ENCODE measurements around the gene TFDP1. TPM values are rescaled to one million over a fixed set of nuclear protein-coding genes. Genes with fewer than 3 reads are reported as not detected.
"Not testable (repeated sequence)": the region's sequence is repeated elsewhere in the genome, so short reads cannot be mapped to it uniquely, and the experiment has no call there.

Gene TFDP1
- total RNA-seq, 1 experiment from 2014 or later: 49.6 TPM

DNA sequence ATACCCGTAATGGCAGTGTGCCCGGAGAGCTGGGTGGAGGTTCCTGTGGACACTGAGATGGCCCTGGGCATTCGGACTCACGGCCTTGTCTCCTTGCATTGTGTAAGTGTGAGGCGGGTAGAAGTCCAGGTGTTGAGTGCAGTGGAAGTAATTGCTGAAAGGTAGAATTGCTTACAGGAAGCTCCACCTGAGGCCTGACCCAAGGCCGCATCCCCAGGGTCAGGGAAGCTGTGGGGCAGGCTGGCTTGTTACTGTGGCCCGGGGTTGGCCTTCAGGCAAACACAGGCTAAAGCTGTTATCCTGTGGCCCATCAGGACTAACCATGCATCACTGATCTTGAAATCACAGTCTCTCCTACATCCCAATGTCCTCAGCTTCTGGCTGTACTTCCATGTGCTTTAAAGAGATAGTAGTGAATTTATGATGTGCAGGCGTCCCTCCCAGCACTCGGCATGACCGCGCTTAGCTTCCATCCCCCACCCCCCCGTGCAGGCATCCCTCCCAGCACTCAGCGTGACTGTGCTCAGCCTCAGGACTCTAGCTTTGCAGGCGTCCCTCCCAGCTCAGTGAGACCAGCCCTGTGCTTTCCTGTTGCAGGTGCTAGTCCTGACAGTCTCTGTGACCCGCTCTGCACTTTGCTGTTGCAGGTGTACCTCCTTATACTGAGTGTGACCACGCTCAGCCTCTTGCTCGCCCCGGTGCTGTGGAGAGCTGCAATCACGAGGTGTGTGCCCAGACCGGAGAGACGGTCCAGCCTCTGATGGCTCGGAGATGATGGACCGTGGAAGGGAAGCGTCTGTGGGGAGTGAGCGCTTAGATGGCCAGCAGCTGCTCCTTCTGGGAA, 35.6 kb upstream of the TFDP1 start:
- DNase-seq (ENCODE audit: extremely low read depth, low read depth): no peak

DNA sequence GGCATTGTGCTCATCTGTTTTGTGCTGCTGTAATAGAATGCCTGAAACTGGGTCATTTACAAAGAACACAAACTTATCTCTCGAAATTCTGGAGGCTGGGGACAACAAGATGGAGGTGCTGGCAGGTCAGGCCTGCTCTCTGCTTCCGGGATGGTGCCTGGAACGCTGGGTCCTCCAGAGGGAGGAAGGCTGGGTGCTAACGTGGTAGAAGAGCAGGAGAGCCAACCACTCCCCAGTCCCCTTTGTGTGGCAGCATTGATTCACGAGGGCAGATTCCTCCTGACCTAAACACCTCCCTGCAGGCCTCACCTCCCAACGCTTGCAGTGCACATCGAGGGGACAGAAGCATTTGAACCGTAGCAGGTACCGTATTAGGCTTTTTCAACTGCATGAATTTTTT, 34.1 kb upstream of the TFDP1 start:
- DNase-seq (ENCODE audit: extremely low read depth, low read depth): no peak

DNA sequence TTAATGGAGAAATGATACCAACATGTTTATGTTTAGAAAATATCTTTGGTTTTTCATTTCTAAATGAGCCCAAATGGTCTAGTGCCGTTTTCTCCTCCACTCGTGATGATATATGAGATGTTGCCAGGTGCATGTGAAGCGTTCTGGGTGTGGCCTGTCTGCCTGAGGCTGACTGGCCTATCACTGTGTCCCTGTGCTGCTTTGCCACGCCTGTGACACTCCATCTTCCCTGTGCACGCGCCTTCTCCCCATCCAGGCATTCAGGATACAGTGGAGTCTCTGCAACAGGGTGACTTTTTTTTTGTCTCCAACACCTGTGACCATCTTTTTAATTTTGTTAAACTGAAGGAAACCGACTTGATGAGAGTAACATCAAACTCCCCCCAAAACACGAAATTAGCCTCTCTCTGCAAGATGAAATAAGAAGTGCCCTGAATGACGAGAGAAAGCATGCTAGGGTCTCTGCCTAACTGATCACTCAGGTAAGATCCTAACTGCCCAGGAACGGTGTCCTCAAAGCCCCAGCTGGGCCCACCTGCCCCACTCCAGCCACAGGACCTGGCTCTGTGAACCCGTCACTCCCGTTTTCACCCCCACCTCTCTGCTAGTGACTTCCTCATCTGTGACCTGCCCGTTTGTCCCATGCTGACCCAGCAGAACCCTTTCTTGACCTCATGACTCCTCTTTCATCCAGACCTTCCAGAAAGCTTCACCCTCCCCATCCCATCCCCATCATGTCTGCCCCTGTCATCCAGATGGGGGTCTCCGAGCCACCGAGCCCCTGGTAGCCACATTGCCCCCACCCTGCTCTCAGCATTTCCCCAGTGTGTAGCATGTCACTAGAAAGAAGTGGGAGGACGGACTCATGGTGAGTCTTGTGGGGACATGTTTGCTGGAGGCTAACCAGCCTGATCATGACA, 33.2 kb upstream of the TFDP1 start:
- DNase-seq (ENCODE audit: extremely low read depth, low read depth): no peak

DNA sequence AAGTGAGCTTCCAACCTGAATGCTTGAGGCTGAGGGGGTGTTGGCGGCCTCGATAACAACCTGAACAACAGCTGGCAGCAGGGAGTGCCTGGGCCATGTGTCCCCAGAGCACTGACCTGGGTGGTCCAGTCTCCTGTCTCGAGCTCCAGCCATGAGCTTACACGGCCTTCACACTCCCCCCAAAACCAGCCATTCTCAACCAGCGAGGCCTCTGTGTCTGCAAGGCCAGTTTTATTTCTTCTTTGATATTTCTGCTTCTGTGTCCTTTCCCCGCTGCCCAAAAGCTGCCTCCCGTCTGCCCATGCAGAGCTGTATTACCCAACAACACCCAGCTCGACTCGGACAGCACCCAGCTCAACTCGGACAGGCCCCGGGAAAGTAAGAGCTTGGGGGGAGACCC, 32.5 kb upstream of the TFDP1 start:
- DNase-seq (ENCODE audit: extremely low read depth, low read depth): no peak

DNA sequence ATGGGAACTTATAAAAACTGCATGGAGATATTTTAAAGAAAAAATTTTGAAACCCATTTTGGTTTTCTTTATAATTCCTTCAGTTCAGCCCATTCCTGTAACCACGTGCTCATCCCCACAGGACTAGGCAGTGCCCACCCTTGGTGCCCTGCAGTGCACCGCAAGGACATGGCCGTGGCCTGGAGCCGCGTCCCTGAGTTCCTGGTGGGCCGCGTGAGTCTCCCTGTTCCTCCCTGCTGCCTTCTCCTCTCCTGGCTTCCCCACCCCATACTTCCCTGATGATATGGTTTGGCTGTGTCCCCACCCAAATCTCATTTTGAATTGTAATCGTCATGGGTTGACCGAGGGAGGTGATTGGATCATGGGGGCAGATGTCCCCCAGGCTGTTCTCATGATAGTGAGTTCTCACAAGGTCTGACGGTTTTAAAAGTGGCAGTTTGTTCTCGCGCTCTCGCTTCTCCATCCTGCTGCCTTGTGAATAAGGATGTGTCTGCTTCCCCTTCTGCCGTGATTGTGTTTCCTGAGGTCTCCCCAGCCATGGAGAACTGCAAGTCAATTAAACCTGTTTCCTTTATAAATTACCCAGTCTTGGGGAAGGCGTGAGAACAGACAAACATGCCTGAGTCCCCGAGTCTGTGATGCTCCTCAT, 31.6 kb upstream of the TFDP1 start:
- DNase-seq (ENCODE audit: extremely low read depth, low read depth): no peak

DNA sequence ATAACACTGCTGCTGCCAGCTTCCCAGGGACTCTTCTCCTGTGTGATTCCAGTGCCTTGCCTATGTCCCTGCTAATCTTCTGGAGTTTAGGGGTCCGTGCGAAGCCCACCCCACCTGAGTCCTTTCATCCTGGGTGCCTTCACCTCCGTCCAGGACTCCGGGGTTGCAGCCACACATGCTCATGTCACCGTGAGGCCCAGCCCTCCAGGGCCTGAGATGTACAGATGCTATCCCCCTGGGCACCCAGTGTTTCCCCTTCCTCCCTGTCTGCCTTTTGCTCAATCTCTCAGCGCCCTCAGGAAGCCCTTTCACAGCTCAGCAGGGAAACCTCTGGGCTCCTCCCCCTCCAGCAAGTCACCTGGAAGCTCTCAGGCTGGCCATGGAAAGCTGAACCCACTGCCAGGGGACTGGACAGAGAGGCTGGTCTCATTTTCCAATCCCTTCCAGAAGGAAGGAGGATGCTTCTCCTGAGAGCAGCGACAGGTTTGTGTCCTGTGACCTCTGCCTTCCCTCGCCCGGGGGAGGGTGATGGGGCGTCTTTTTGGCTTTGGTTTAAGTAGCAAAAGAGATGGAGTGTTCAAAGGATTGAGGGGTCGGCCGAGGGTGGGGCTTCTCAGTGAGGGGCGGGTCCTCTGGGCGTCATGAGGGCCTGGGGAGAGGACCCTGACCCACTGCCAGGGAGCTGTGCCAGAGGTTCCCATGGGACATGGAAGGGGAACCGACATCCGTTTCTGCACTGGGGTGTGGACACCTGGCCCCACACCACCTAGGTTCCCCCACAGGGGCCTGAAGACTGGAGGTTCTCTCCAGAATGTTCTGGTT, 30.8 kb upstream of the TFDP1 start:
- DNase-seq (ENCODE audit: extremely low read depth, low read depth): no peak

DNA sequence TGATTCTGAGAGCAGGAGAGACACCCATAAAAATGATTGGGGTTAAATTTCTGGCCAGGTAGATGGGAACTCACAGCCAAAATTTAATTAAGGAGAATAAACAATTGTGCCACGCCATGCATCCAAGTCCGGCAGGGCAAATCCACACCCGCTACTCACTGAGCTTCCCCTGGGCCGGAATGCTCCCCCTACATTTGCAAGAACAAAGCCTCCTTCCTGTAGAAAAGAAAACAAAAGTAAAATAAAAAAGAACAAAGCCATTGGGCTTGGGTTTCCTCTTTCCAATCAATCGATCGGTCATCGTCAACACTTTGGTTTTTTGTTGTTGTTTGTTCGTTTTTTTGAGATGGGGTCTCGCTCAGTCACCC, 30.2 kb upstream of the TFDP1 start:
- no peak for DNase-seq (ENCODE audit: extremely low read depth, low read depth)

DNA sequence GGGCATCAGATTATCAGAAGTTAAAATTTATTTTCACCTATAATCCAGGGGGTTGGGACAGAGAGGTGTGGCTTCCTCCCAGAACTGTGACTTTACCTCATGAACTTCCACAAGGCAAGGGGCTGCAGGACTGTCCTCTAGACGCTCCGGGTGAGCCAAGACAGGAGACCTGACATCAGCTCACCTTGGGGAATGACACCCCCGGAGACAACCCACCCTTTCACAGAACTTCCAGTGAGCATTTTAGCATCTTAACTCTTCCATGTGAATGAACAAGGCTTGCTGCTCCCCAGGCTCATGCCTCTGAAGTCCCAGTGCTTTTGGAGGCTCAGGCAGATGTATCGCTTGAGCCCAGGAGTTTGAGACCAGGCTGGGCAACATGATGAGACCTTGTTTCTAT, 29.4 kb upstream of the TFDP1 start:
- DNase-seq (ENCODE audit: extremely low read depth, low read depth): no peak

DNA sequence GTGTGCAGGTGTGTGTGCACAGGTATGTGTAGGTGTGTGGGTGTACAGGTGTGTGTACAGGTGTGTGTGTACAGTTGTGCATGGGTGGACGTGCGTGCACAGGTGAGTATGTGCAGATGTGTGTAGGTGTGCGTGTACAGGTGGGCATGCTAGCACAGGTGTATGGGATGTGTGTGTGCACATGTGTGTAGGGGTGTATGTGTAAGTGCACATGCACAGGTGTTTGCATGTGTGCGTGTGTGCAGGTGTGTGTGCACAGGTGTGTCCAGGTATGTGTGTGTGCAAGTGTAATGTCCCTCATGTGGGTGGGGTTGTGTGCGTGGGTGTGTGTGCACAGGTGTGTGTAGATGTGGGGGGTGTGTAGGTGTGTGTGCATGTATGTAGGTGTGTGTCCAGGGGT, 27.5 kb upstream of the TFDP1 start:
- no peak for DNase-seq (ENCODE audit: extremely low read depth, low read depth)

DNA sequence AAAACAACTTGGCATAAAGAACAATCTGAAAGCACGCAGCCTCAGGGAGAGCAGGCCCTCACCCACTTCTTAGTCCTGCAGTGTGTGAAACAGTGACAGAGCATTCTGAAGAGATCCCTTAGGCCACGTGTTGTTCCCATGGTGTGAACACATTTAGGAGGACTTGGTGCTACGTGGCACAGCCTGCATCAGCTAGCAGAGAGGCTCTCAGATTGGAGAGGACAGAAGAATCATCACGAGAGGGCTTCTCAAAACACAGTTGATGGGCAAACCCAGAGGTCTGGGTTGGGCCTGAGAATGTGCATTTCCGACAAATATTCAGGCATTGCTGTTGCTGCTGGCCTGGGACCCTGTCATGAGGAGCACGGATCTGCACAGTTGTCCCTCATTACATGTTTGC, 26.1 kb upstream of the TFDP1 start:
- no peak for DNase-seq (ENCODE audit: extremely low read depth, low read depth)

DNA sequence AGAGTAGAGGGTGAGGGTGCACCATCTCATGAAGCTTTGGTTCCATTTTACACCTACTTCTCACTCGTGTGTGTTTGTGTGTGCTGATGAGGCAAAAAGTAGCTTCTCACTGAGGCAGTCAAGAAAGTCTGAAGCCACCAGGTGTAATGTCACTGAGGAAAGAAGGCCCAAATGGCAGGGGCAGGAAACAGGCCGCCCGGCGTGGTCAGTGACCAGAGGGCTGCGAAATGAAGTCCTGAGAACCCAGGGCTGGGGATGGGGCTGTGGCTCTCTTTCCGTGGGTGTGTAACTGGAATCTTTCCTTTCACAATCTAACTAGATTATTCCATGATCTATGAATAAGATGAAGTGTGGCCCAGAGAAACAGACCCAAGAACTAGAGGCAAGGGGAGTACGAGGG, 25.5 kb upstream of the TFDP1 start:
- no peak for DNase-seq (ENCODE audit: extremely low read depth, low read depth)

DNA sequence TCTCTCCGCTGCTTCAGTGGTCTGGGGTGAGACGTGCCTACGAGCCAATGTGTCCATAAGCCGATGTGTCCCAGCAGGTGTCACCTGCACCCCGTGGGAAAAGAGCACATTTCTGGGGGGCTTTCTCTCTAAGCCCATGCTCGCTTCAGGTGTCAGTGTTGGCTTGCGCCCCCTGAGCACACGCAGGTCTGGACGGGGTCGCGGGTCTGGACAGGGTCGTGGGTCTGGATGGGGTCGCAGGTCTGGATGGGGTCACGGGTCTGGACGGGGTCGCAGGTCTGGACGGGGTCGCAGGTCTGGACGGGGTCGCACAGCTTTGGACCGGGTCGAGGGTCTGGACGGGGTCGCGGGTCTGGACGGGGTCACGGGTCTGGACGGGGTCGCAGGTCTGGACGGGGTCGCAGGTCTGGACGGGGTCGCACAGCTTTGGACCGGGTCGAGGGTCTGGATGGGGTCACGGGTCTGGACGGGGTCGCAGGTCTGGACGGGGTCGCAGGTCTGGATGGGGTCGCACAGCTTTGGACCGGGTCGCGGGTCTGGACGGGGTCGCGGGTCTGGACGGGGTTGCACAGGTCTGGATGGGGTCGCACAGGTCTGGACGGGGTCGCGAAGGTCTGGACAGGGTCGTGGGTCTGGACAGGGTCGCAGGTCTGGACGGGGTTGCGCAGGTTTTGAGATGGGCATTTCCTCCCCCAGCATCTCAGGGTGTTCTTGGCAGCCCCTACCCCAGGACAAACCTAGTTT, 24.5 kb upstream of the TFDP1 start:
- DNase-seq (ENCODE audit: extremely low read depth, low read depth): no peak

DNA sequence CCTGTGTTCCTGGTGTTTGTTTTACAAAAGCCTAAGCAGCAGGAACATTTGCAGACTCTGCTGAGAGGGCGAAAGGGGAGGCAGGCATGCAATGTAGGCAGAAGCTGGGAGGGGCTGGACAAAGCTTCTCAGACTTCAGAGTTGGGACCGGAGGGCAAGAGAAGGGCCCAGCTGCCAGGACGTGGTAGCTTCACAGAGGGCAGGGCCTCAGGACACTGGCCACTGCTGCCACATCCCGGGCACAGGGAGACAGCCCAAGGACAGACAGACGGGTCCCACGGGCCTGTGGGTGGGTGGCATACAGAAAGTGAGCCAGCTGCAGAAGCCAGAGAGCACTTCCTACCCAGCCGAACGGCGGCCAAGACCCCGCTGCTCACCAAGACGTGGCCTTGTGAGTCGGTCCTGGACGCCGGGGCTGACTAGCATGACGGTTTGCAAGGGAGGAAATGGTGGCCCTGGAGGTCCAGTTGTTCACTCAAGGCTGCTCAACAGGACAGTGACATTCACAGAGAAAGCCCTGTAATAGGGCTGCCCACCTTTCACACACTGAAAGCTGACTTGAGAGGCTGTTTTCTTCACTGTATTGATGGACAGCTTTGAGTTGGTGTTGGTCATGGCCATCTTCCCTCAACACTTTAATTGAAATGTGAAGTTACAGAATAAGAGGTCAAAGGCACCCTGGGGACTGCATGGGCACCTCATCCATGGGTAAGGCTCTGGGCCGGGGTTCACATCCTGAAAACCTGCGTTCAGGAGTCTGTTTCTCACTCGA, 23.7 kb upstream of the TFDP1 start:
- no peak for DNase-seq (ENCODE audit: extremely low read depth, low read depth)

DNA sequence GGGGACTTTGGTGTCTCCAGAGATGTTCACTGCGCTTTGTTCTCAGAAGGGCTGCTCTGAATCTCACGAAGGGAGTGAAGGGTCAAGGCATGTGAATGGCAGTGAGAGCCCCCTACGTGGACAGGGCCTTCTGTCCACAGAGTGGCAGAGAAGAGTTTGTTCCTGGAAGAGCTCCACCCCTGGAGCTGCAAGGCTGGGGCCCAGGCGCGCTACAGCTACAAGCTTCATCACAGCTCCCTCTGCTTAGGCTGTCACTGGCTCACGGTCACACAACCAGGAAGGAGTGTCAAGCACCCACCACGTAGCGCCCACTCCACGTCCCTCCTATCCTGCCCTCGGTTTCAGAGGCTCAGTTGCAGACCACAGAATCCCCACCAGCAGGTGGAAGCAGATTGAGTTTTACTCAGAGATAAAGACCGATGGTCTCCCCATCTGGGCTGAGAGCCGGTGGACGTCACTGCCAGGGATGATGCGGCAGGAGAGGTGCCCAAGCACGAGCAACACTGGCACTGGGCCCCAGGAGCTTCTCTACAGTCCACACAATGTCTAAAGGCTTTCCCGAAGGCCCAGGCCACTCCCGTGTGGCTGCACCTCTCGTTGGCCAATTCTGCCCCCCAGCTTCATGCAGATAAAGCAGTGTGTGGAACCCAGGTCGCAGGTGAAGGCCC, 23.0 kb upstream of the TFDP1 start:
- DNase-seq (ENCODE audit: extremely low read depth, low read depth): no peak

DNA sequence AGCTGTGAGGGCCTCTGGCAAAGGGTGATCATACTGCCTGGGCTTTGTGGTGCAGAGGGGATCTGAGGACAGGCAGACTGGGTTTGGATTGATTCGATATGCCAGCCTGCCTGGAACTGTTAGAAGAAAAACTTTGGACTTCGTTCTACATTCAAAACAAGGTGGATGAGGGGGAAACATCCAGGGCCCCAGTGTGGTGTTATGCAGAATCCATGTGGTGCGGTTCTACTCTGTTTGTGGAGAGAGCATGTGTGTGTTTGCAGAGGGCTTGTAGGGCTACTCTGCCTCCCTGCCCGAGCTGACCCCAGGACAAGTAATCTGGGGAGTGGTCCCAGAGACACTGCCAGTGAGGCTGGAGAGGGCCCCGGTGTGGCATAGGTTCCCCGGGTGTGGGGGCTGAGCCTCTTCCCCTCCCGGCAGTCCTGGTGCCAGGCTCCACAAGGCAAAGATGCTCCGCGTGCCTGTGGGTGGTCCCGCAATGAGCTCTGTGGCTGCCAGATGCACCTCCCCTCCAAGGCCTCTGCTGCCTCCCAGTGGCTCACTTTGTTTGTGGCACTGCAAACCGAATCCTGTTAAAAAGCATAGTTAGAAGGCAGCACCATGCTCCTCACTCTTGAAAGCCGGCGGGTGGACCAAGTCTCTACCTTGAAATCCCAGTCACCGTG, 22.3 kb upstream of the TFDP1 start:
- DNase-seq (ENCODE audit: extremely low read depth, low read depth): peak; percentile 26

DNA sequence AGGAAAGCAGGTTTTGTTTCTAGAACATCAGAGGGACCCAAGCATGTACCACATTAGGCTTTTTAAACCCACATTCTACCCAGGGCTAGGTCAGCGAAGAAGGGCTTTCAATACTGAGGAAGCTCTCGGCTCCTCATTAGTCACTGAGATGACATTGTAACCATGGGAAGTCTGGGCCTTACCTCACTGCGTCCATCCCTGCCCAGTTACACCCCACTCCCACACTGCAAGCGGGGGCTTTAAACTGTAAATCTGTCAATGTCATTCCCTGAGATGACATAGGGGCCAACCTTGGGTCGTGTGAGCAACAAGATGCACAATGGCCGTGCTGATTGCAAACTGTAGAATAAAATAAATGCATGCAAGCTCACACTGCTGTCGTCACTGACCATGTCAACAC, 21.7 kb upstream of the TFDP1 start:
- DNase-seq (ENCODE audit: extremely low read depth, low read depth): no peak

DNA sequence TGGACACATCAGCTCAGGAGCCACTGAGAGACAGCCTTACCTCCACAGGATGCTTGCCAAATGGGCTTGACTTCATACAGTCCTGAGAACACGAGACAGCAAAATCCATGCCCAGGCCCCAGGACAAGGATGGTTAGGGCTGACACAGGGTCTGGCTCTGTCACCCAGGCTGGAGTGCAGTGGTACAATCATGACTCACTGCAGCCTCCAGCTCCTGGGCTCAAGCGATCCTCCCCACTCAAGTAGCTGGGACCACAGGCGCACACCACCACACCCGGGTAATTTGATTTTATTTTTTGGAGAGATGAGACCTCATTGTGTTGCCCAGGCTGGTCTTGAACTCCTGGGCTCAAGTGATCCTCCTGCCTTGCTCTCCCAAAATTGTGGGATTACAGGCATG, 21.0 kb upstream of the TFDP1 start:
- not testable (repeated sequence) for DNase-seq (ENCODE audit: extremely low read depth, low read depth)

All from NCI-H460 (cell line).